ENCODE results near the gene AGFG1. TPM values are rescaled to one million over a fixed set of nuclear protein-coding genes. Genes with fewer than 3 reads are reported as not detected.

The AGFG1 gene
- total RNA-seq, 2 donors from 2014 or later = 82.8 to 85.5 TPM

GRCh38 chr2:227460070-227460485, 11.9 kb upstream of the AGFG1 start:
- intact Hi-C loops (cut with DNase I) = no loop called here
- no peak for DNase-seq (ENCODE audit: low spot score)

- intact Hi-C loops (cut with DNase I) = no loop called here
- DNase-seq (ENCODE audit: low spot score) = no peak
Observed at GRCh38 chr2:227460833-227461232, 11.1 kb upstream of the AGFG1 start.

- intact Hi-C loops (cut with DNase I) = no loop called here
Observed at GRCh38 chr2:227461811-227462461, 10.0 kb upstream of the AGFG1 start.

GRCh38 chr2:227462462-227462951, 9.4 kb upstream of the AGFG1 start:
- DNase-seq (ENCODE audit: low spot score) = no peak

More at GRCh38 chr2:227461811-227462461, 10.0 kb upstream of the AGFG1 start:
- DNase-seq (ENCODE audit: low spot score) = no peak

GRCh38 chr2:227462972-227463931, 8.7 kb upstream of the AGFG1 start:
- intact Hi-C loops (cut with DNase I) = no loop called here
- no peak for DNase-seq (ENCODE audit: low spot score)

More at GRCh38 chr2:227462462-227462951, 9.4 kb upstream of the AGFG1 start:
- intact Hi-C loops (cut with DNase I) = no loop called here

- no peak for DNase-seq (ENCODE audit: low spot score)
- intact Hi-C loops (cut with DNase I) = no loop called here
Observed at GRCh38 chr2:227464361-227464760, 7.6 kb upstream of the AGFG1 start.

GRCh38 chr2:227464851-227465250, 7.1 kb upstream of the AGFG1 start:
- intact Hi-C loops (cut with DNase I) = no loop called here
- no peak for DNase-seq (ENCODE audit: low spot score)

- intact Hi-C loops (cut with DNase I) = no loop called here
- no peak for DNase-seq (ENCODE audit: low spot score)
Observed at GRCh38 chr2:227466887-227467600, 4.9 kb upstream of the AGFG1 start.

GRCh38 chr2:227471412-227471811, 544 bp upstream of the AGFG1 start:
- no peak for DNase-seq (ENCODE audit: low spot score)
- intact Hi-C loops (cut with DNase I) = loop anchor here in 1 of 2 donors (10.0 kb wide), 1 partner anchor 67 kb away; no protein-coding TSS in a partner anchor

- intact Hi-C loops (cut with DNase I) = loop anchor here in 1 of 2 donors (10.0 kb wide), 1 partner anchor 68 kb away; no protein-coding TSS in a partner anchor
- peak; percentile 85 for DNase-seq (ENCODE audit: low spot score)
Observed at GRCh38 chr2:227472265-227473121, 537 bp downstream of the AGFG1 start.

GRCh38 chr2:227473122-227473461, 1.1 kb downstream of the AGFG1 start:
- DNase-seq (ENCODE audit: low spot score) = no peak
- intact Hi-C loops (cut with DNase I) = loop anchor here in 1 of 2 donors (10.0 kb wide), 1 partner anchor 68 kb away; no protein-coding TSS in a partner anchor

GRCh38 chr2:227473806-227474205, 1.9 kb downstream of the AGFG1 start:
- no peak for DNase-seq (ENCODE audit: low spot score)
- intact Hi-C loops (cut with DNase I) = loop anchor here in 1 of 2 donors (10.0 kb wide), 1 partner anchor 69 kb away; no protein-coding TSS in a partner anchor

GRCh38 chr2:227474410-227474809, 2.5 kb downstream of the AGFG1 start:
- no peak for DNase-seq (ENCODE audit: low spot score)
- intact Hi-C loops (cut with DNase I) = loop anchor here in 1 of 2 donors (10.0 kb wide), 1 partner anchor 70 kb away; no protein-coding TSS in a partner anchor

GRCh38 chr2:227477291-227477690, 5.3 kb downstream of the AGFG1 start:
- no peak for DNase-seq (ENCODE audit: low spot score)
- intact Hi-C loops (cut with DNase I) = loop anchor here in 1 of 2 donors (10.0 kb wide), 1 partner anchor 72 kb away; no protein-coding TSS in a partner anchor

GRCh38 chr2:227479865-227480475, 8.0 kb downstream of the AGFG1 start:
- intact Hi-C loops (cut with DNase I) = loop anchor here in 1 of 2 donors (10.0 kb wide), 1 partner anchor 75 kb away; no protein-coding TSS in a partner anchor
- DNase-seq (ENCODE audit: low spot score) = no peak

GRCh38 chr2:227480528-227480927, 8.6 kb downstream of the AGFG1 start:
- DNase-seq (ENCODE audit: low spot score) = no peak
- intact Hi-C loops (cut with DNase I) = no loop called here

GRCh38 chr2:227482638-227483340, 10.8 kb downstream of the AGFG1 start:
- intact Hi-C loops (cut with DNase I) = no loop called here
- DNase-seq (ENCODE audit: low spot score) = no peak

Data from posterior vena cava (tissue), 2 donors.